ENCODE measurements around the gene FAM168A.

- TF ChIP-seq CTCF (IDR thresholded peaks at IDR 0.05) (no peak), POLR2A (IDR thresholded peaks at IDR 0.05) (no peak)
Measured at GRCh38 chr11:73381589-73381988, 216.3 kb downstream of the FAM168A start.

Measured in Peyer's patch (tissue), 4 donors.